ENCODE measurements around the gene SPTSSB.

GRCh38 chr3:161414907-161415306 is 43.6 kb upstream of the SPTSSB start:
- no peak for TF ChIP-seq EZH2phosphoT487 (IDR thresholded peaks at IDR 0.05; ENCODE audit: unreplicated experiment)
- TF ChIP-seq CTCF (conservative IDR thresholded peaks at IDR 0.05; ENCODE audit: low read depth in 2 of 2), result no peak
- TF ChIP-seq EZH2 (IDR thresholded peaks at IDR 0.05; ENCODE audit: low read depth, unreplicated experiment), result no peak
- TF ChIP-seq POLR2AphosphoS5 (IDR thresholded peaks at IDR 0.05; ENCODE audit: low read depth), result no peak
- no peak for TF ChIP-seq REST (IDR thresholded peaks at IDR 0.05; ENCODE audit: unreplicated experiment)
- no peak for TF ChIP-seq JUNB (IDR thresholded peaks at IDR 0.05; ENCODE audit: unreplicated experiment)
- TF ChIP-seq STAT1 (IDR thresholded peaks at IDR 0.05; ENCODE audit: unreplicated experiment), result no peak

All from GM23338 (cell line).